NCI-H2196 treated with DMSO at 0.1 percent for 48 hours (cell line): ENCODE data around the gene CHST15.
"Not testable (repeated sequence)": the region's sequence is repeated elsewhere in the genome, so short reads cannot be mapped to it uniquely, and the experiment has no call there.

ENCODE experiments used
- DNase-seq: peaks from one replicate; lab custom pipeline; 2025; ENCODE audit not compliant: unreplicated experiment; lab: John Stamatoyannopoulos, UW

Gene CHST15

DNA sequence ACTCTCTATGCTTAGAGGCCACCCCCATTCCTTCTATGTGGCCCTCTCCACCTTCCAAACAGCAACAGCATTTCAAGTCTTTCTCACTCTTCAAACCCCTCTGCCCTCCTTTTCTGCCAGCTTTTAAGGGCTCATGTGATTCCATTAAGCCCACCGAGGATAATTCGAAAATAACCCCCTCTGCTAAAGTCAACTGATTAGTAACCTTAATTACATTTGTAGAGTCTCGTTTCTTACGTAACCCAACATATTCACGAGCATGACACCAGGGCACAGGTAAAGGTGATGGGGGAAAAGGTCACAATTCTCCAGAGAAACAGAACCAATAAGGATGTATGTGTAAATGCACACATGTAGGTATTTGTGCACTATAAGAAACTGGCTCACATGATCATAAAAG is 6.7 kb upstream of the CHST15 start:
- no peak for DNase-seq

DNA sequence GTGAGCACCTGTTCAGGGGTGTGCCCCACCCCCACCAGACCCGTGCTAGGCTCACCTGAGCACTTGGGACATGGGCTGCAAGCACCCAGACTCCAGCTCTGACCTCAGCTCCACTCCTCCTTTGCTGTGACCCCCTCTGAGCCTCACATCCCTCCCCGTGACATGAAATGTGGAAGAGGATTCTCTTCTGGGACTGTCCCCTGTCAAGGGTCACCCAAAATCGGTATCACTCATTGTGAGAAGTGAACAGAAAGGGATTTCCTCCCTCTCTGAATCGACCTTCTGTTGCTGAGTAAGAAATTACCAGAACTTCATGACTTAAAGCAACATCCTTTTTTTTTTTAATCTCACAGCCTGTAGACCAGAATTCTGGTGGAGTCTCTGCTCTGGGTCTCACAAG is 6.2 kb upstream of the CHST15 start:
- DNase-seq, result no peak

DNA sequence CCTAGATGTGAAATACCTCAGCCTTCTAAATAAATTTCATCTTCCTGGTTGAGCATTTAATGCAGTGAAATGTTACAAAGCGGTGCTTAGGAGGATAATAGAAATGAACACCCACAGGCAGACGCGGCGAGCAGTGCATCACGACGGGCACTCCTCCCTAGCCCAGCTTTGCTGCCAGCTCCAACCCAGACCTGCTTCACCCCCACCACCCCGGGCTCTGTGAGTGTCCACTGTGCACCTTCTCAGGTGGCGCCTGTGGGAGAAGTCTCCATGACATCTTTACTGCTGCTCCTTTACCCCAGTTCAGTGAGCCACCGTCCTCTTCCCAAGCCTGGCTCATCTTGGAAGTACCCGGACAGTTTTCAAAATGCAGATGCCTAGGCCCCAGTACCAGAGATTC is 5.2 kb upstream of the CHST15 start:
- no peak for DNase-seq

DNA sequence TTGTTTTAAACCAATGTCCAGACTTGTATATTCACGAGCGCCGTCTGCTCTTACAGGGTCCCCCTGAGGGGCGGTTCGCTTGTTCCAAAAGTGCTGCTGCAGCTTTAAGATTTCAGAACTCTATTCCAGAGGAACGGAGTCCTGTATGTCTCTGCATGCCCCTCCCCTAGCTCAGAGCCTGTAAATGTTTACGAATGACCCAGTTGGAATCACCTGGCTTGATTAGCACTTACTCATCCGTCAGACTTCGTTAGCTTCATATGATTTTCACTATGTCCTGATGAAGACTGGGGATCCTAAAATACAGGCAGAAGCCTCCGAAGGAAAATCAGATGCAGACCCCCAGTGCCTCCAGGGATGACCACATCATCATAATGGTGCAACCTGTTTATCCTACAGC is 4.5 kb upstream of the CHST15 start:
- no peak for DNase-seq

DNA sequence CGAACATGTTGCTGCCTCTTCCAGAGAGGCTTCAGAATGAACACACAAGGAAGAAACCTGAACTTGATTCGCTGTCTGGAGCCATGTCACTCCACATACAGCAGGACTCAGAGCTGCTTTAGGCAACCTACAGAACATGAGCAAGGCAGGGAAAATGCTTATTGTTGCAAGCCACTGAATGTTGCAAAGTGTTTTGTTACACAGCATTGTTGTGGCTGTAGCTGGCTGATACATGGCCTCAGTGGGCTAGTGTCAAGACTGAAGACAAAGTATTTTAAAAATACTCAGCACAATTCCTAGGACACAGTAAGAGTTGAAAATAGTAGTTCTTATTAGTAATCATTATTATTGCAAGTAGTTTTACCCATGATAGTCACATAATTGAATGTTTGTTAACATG is 3.1 kb upstream of the CHST15 start:
- no peak for DNase-seq

DNA sequence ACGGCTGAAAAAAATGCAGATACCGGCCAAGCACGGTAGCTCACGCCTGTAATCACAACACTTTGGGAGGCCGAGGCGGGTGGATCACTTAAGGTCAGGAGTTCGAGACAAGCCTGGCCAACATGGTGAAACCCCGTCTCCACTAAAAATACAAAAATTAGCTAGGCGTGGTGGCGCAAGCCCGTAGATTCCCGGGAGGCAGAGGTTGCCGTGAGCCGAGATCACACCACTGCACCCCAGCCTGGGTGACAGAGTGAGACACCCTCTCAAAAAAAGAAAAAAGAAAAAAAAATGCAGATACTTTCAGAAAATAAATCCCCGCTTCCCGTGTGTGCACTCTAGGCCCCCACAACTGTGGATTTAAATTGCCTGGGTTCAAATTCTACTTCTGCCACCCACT is 2.4 kb upstream of the CHST15 start:
- not testable (repeated sequence) for DNase-seq

DNA sequence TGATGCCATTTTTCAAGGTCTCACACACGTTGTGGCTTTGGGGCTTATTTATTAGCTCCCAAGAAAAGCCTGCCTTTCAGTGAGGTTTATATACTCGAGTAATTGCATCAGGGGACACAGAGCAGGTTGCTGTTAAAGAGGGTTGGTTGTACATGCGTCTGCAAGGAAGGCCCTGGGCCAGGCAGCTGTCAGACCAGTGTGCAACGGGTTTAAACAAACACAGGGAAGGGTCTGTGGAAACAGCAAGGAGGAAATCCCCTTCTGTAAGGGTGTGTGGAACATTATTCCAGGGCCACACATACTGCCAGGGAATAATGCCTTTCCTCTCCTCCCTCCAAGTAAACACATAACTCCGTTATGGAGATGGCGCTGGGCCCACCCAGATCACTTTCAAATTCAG is 1.7 kb upstream of the CHST15 start:
- DNase-seq, result no peak

DNA sequence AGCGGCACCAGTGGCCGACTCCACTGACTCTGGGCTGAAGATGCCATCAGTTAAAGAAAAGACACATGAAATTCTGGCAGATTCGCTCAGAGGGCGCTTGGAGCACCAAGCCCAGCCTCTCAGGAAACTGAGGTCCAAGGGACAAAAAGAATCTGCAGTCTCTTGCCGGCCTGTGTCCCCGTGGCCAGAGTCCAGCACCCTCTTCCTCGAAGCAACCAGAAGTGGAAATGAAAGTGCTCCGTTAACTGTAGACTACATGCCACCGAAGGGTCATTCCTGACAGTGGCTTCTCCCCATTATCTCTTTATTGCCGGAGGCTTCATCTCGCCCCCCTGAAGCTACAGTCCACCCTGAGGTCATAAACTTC is 1.0 kb upstream of the CHST15 start:
- DNase-seq, result no peak

DNA sequence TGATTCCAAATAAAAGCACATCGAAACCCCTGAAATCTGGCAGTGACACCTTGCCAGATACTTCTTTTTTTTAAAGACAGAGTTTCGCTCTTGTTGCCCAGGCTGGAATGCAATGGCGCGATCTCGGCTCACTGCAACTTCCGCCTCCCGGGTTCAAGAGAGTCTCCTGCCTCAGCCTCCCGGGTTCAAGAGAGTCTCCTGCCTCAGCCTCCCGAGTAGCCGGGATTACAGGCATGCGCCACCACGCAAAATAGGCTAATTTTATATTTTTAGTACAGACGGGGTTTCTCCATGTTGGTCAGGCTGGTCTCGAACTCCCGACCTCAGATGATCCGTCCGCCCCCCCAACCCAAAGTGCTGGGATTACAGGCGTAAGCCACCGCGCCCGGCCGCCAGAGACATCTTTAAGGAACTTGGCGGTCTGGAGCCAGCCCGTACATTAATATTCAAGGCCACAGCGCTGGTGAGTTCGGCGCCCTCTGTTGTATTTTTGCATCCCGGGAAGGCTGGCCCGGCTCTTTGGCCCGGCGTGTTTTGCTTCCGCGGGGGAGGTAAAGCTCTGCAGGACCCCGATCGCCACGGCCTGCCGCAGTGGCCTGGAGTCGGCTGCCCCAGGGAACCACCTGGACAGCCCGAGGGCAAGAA is 498 bp upstream of the CHST15 start:
- not testable (repeated sequence) for DNase-seq

DNA sequence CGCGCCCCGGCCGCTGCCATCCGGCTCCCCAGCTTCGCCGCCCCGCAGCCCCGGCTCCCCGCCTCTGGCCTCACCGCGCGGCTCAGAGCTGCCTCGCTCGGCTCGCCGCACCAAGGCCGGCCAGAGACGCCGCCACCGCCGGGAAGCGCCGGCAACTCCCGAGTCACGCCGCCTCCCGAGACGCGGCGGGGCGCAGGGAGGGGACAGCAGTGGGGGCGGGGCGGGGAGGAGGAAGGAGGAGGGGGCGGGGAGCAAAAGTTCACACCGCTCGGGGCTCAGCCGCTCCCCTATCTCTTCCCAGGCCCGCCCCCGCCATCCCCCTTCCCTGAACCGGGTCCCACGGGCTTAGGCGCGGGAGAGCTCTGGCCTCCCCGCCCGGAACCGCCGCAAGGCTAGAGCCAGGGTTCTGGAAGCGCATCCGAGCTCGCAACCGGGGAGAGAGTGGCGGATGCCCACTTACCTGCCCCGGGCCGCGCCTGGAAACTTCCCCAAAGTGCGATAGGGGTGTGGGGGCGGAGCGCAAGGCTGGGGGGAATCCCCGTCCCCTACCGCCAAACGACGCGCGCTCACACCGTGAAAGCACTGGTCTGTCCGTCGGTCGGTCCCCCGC is 1.0 kb downstream of the CHST15 start:
- DNase-seq, result no peak

DNA sequence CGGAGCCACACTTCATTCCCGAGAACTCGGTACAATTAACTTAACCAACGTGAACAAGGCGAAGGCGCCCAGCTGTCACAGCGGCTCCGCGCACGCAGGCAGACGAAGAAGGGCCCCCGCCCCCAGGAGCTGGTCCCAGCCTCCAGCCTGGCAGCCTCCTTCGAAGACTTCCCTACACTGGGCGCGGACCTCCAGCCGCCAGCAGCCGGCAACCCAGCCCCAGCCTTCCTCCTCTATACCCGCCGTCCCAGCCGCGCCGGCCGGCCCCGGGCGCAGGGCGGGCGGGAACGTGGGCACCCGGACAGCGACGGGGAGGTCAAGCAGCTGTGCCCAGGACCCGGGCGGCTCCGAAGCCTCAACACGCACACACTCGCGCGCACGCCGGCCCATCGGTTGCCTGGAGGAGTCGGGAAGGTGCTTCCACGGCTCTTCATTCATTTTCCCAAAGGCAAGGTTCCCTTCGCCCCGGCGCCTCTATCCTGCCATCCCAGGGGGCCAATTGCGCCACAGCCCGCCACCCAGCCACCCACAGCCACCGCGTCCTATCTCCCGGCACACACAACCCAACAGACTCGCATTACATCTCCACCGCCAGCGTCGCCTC is 1.6 kb downstream of the CHST15 start:
- DNase-seq, result no peak

DNA sequence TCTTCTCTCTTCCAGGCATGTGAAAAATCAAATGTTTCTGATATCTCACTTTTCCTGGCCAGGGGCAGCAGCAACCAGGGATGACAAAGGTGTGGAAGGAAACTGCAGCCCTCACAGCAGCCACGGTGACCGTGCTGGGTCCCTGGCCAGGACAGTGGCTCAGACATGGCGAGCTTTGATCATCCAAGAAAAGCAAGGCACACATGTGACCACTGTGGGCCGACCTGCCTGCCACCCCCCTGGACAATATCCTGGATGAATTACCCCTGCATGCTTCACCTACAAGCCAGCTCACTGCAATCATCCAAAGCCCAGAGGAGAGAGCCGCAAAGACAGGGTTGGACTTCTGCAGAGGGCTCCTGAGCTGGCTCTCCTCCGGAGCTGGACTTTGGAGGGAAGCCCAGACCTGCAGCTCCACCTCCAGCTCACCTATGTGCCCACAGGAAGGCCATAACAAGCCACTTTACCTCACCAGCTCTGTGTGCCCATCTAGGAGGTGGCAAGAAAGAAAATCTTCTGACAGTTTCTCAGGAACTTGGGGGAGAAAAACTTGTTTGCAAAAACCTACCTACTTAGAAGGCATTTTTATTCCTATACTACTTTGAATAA is 2.7 kb downstream of the CHST15 start:
- DNase-seq, result no peak

DNA sequence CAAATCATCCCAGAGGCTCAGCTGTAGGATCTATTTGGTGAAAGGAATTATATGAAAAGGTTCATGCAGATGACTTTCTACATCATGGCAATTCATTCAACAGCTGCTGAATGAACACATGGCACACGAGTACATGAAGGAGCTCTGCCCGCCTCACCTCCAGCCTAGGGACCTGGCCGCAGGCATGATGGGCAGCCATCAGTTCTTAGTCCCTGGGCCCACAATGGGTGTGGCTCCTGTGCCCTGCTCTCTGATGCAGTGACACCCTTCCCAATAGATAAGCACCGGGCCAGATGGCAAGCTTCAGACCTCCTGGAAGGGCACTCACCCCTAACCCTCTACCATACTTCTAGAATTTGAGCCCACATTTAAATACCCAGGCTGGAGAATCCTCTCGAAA is 3.5 kb downstream of the CHST15 start:
- no peak for DNase-seq

DNA sequence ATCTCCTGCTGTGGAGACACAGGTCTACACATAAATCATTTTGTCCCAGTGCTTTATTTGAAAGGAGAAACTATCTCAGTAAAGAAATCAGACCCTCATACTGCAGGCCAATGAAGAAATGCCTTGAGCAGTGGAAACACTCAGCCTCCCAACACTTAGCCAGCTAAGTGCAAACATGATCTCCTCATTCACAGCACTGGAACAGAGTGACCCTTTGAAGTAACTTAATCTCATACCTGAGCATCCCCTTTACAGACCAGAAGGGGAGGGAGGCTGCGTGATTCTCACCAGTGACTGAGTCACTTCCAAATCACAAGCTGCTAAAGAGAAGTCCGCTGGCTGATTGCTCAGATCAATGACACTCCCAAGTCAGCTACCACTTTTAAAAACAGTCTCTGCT is 4.5 kb downstream of the CHST15 start:
- DNase-seq, result no peak

DNA sequence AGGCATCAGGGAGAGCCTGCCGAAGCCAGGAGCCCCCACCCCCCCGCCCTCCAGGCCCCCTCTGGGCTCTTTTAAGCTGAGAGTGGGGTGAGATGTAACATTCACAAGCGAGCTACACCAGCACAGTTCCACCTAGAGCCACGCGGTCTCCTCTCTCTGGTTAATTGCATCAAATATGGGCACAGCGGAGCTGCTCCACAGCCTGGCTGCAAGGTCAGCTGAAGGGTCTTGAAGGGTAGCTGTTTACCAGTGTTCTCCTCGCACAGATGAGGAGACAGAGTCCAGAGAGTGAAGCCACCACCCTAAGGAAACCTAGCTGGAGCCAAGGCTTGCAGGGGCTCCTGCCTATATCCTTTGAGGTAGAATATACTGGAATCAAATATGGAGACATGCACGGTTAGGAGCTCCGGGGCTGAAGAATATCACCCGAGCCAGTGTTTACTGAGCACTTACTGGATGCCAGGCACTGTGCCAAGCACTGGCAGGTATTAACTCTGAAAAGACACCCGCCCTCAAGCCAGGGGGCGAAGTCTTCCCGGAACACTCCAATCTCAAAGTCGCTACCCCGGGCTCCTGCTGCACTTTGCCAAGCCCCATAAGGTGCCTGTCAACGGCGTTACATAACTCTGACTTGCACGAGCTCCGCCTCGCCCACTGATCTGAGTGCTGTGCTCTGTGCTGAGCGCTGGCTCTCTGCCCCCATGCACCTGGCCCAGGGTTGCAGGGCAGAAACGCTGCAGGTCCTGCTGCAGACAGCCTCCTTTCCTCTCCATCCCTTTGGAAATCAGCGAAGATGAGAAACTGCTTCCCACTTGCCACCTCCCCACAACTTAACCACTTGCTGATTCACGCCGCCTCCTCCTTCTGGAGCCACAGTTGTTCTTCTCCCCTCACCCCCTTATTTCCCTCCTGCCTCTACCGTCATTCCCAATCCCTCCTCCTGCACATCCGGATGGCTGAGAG is 5.4 kb downstream of the CHST15 start:
- DNase-seq, result no peak

DNA sequence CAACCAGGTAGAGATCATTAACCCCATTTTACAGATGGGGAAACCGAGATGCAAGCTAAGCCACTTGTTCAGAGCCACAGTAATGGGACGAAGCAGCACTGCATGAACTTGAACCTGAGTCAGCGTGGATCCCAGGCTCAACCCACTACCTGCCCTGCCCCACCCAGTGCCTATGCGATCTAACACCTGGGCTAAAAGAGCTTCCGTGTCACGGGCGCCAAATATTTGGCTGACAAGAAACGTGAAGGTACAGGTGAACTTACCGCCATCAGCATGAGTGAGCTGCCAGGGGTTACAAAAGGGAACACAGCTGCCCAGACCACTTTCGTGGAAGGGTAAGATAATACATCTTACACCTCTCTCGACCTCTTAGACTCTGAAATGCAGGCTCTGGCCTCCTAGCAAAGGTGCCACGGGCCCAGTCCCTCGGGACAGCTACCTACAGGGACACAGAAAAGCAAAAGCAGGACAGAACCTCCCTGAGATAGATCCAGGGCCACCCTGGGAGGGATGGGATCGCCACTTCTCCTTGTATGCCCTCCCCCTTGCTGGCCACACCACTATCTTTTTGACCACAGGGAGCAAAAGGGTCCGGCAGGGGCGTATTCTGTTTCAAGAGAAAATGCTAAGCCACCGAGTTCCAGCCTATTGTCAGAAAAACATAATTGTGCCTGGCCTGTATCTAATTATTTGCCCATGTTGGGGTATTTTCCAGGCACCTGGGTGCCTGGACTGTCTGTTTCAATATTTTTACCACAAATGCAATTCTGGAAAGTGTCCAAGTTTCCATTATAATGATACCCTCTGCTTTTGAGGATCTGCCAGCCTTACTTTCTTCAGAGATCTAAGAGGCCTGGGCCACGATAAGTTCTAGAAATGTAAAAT is 6.4 kb downstream of the CHST15 start:
- no peak for DNase-seq

DNA sequence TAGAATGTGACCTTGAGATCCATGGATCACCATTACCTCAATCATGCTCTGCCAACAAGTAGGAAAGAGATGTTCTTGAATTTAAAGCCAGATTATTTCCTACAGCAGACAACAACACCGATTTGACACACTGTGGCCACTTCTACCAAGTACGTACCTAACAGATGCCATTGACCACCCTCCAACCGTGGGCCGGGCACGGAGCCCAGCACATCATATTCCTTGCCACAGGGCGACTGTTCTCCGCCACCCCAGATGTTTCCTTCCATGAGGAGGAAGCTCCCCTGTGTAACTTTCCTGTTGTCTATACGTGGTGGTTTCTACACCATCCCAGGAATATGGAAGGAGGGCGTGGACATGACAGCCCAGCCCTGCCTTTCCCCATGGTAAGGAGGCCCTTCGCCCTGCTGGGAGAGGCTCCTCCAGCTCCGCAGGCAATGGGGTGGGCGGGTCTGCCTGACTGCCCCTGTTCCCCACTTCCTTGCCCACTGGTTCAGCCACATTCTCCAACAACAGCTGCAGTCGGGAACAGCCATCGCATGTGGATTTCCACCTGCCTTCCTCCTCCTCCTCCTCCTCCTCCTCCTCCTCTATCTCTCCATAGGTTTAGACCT is 7.2 kb downstream of the CHST15 start:
- DNase-seq, result no peak

DNA sequence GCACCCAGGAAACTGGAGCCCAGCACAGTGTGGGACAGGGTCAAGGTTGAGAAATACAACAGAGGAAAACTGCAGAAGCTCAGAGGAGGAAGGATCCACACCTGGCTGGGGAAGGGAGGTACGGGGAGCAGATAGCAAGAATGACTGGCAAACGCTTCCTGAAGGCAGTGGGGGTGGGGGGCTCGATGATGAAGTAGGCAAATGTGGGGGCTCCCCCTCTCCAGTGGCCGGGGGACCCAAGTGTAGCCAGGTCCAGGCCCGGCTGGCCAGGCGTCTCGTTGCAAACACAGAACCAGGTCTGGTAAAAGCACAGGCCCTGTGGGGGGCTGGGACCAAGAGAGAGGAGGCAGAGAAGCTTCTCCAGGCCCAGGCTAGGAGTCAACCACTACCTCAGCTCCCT is 7.7 kb downstream of the CHST15 start:
- DNase-seq, result no peak

DNA sequence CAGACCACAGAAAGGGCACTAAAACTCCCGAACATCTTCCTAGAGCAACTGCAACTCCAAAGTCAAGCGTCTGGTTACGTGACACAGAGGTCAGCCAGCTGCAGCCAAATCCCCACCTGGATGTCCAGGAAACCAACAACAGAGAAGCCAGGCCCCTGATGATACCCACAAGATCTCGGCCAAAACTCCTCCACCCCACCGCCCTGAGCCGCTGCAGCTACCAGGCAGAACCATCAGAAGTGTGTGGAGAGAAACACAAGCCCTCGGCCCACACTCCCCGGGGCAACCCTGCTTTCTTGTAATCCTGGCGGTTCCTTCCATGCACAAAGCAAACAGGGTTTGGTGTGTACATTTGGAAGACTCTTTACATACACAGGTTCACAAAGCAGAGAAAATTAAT is 8.7 kb downstream of the CHST15 start:
- DNase-seq, result no peak
